B cell (primary cell): ENCODE data around the gene ZBTB16.

Experiments
- EZH2 ChIP-seq: IDR thresholded peaks from 2 replicates; pipeline ENCODE4 v1.6.1; 2012; ENCODE audit warnings: borderline replicate concordance, low read depth, mild to moderate bottlenecking, moderate library complexity, low read length; ENCODE audit not compliant: insufficient read depth, poor library complexity, severe bottlenecking
- TF ChIP-seq, protein P1 (sequence below): fragments of 200-600 bp; IDR thresholded peaks from one replicate; pipeline ENCODE4 v1.8.0; 2022; ENCODE audit warnings: antibody characterized with exemption, mild to moderate bottlenecking

DNA sequence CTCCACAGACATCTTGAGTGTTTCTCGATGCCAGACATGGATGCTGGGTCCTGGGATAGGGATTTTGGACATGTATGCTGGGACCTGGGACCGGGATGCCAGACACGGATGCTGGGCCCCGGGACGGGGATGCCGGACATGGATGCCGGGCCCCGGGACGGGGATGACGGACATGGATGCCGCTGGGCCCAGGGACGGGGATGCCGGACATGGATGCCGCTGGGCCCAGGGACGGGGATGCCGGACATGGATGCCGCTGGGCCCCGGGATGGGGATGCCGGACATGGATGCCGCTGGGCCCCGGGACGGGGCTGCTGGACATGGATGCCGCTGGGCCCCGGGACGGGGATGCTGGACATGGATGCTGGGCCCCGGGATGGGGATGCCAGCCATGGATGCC is 139.5 kb downstream of the ZBTB16 start:
- TF ChIP-seq, protein P1, sequence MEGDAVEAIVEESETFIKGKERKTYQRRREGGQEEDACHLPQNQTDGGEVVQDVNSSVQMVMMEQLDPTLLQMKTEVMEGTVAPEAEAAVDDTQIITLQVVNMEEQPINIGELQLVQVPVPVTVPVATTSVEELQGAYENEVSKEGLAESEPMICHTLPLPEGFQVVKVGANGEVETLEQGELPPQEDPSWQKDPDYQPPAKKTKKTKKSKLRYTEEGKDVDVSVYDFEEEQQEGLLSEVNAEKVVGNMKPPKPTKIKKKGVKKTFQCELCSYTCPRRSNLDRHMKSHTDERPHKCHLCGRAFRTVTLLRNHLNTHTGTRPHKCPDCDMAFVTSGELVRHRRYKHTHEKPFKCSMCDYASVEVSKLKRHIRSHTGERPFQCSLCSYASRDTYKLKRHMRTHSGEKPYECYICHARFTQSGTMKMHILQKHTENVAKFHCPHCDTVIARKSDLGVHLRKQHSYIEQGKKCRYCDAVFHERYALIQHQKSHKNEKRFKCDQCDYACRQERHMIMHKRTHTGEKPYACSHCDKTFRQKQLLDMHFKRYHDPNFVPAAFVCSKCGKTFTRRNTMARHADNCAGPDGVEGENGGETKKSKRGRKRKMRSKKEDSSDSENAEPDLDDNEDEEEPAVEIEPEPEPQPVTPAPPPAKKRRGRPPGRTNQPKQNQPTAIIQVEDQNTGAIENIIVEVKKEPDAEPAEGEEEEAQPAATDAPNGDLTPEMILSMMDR: no peak
- no peak for TF ChIP-seq EZH2
